ENCODE measurements around the gene KDM5C.
"Not testable (repeated sequence)": the region's sequence is repeated elsewhere in the genome, so short reads cannot be mapped to it uniquely, and the experiment has no call there.

The KDM5C gene

GRCh38 chrX:53188763-53189162, 36.2 kb downstream of the KDM5C start:
- no peak for DNase-seq

DNA sequence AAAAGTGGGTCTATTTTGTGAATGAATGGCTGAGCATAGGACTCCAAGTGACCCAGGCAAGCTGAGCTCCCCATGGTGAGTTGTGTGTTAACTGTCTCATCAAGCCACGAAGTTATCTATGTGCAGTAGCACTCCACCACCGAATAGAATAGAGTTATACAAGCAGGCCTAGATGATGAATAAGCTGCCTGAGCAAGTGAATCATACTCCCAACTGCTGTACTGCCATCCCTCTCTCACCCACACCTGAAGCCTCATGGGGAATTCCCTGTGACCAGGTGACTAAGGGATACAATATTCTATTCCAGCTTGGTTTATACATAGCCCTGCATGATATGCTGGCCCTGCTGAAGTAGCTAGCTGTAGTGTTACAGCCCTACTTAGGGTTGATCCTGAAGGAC, 38.7 kb downstream of the KDM5C start:
- peak; percentile 58 for DNase-seq

- DNase-seq = no peak
Measured at GRCh38 chrX:53184836-53185235, 40.2 kb downstream of the KDM5C start.

GRCh38 chrX:53171356-53171755, 53.7 kb downstream of the KDM5C start:
- no peak for DNase-seq

DNA sequence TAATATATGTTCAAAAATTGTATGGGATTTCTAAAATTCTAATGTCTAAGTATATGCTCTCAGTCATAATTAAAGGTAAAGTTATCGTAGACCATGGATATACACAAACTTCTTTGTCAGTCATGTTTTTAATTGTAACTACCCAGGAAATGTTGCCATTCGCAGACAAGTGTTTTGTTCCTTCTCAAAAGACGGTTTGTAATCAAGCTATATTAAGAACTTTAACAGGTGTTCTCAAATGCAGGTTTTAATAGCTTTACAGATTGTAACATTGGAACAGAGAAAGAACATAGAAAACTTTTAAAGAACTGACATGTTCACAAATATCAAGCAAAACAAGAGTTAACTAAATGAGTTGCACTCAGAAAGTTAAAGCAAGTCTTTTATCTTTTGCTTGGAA, 58.9 kb downstream of the KDM5C start:
- no peak for DNase-seq

GRCh38 chrX:53164566-53164965, 60.4 kb downstream of the KDM5C start:
- not testable (repeated sequence) for DNase-seq

DNA sequence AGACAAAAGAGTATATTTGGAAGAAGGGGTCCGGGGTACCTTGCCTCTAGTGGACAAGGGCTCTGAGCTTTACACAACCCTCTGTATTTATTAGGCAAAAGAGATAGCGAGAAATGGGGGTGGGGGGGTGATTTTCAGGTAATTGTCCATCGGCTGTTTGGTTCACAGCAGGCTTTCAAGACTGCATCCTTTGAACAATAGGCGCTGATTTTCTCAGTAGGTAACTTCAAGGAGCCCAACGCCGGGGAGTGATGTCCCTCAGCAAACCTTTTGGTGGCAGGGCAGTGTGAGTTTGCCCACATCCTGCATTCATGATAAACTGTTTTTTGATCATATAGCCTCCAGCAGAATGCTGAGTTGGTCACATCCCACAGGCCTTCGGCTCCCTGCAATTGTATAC, 61.6 kb downstream of the KDM5C start:
- DNase-seq = no peak

- no peak for DNase-seq
Measured at GRCh38 chrX:53160297-53160983, 64.6 kb downstream of the KDM5C start.

- no peak for DNase-seq
Measured at GRCh38 chrX:53159184-53159583, 65.8 kb downstream of the KDM5C start.

DNA sequence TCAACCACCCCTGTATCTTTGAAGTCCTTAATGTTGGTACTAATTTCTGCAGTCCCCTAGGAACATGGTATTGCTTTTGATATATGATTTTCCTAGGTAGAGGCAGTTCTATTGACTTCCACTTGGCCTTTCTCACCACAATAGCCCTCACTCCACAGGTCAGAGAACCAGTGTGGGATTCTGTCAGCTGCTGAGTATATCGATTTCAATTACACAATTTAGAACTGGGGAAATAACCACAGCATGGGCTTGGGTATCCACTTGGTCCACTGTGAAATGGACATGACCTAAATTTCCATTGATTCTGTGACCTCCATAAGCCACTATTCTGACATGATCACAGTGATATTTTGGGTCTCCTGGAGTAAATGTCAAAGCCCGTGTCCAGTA, 68.8 kb downstream of the KDM5C start:
- DNase-seq = no peak

DNA sequence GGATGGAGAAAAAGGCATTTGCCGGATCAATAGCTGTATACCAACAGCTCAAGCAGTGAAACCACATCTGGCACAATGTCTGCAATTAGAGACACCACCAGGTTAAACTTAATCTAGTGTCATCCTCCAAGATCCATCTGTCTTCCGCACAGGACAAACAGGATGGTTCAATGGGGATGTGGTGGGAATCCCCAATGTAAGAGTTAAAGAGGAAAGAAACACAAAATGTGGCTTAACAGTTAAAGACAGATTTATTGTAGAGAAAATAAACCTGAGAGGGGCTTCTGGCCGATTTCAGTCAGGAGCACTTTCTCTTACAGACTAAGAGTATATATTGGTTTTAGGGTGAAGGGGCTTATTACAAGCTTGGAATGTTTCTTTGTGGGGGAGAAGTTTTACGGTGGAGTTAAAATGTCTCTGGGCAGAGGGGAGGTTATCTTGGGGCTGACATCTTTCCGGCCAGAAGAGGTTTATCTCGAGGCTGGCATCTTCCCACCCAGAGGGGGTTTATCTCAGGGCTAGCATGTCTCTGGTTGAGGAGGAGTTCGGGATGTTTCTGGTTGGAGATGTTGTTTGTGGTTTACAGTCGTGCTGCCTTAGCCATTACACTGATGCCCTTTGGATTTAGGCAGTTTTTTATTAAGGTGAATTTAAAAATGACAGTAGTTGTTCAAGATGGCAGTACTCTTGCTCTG, 69.3 kb downstream of the KDM5C start:
- no peak for DNase-seq

DNA sequence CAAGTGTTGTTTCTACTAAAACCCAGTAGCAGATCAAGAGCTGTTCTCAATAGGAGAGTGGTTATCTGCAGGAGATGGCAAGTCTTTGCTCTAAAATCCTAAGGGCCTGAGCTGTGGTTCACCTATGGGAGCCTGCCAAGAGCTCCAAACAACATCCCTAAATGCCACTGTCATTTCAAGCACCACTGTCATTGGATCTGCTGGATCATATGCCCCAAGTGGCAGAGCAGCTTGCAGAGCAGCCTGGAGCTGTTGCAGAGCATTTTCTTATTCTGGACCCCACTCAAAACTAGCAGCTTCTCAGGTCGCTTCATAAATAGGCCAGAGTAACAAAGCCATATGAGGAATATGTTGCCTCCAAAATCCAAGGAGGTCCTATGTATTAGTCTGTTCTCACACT, 71.4 kb downstream of the KDM5C start:
- no peak for DNase-seq

Data from NCI-H226 (cell line).